ENCODE measurements around the gene PCDH11X. TPM values are rescaled to one million over a fixed set of nuclear protein-coding genes. Genes with fewer than 3 reads are reported as not detected.
"Not testable (repeated sequence)": the region's sequence is repeated elsewhere in the genome, so short reads cannot be mapped to it uniquely, and the experiment has no call there.

PCDH11X gene
- total RNA-seq, 1 donor: not detected

- DNase-seq (ENCODE audit: insufficient read length, low spot score, missing footprints): peak; percentile 13
- H3K79me2 ChIP-seq (ENCODE audit: insufficient read depth, low read length); H3K4me1 ChIP-seq (ENCODE audit: insufficient read depth, low read length); H2AFZ ChIP-seq (ENCODE audit: low read length); H3K4me2 ChIP-seq (ENCODE audit: insufficient read depth, low read length); H3K4me3 ChIP-seq (ENCODE audit: insufficient read depth, low read length); H3K27me3 ChIP-seq (ENCODE audit: insufficient read depth, low read length); H3K36me3 ChIP-seq (ENCODE audit: insufficient read depth, low read length); H4K20me1 ChIP-seq (ENCODE audit: insufficient read depth, low read length); H3K27ac ChIP-seq (ENCODE audit: low read depth, low read length); H3K9me3 ChIP-seq (ENCODE audit: low read depth, low read length): not testable (repeated sequence)
Measured at GRCh38 chrX:91781553-91782298, 2.6 kb downstream of the PCDH11X start.

- H4K20me1 ChIP-seq (ENCODE audit: insufficient read depth, low read length); DNase-seq (ENCODE audit: insufficient read length, low spot score, missing footprints); H3K4me2 ChIP-seq (ENCODE audit: insufficient read depth, low read length); H3K4me3 ChIP-seq (ENCODE audit: insufficient read depth, low read length); H3K36me3 ChIP-seq (ENCODE audit: insufficient read depth, low read length); H3K4me1 ChIP-seq (ENCODE audit: insufficient read depth, low read length); H3K79me2 ChIP-seq (ENCODE audit: insufficient read depth, low read length); H3K27ac ChIP-seq (ENCODE audit: low read depth, low read length); H3K9me3 ChIP-seq (ENCODE audit: low read depth, low read length); H2AFZ ChIP-seq (ENCODE audit: low read length); H3K27me3 ChIP-seq (ENCODE audit: insufficient read depth, low read length): not testable (repeated sequence)
Measured at GRCh38 chrX:91782825-91783224, 3.6 kb downstream of the PCDH11X start.

- H3K4me1 ChIP-seq (ENCODE audit: insufficient read depth, low read length); DNase-seq (ENCODE audit: insufficient read length, low spot score, missing footprints); H4K20me1 ChIP-seq (ENCODE audit: insufficient read depth, low read length); H3K27ac ChIP-seq (ENCODE audit: low read depth, low read length); H3K79me2 ChIP-seq (ENCODE audit: insufficient read depth, low read length); H3K9me3 ChIP-seq (ENCODE audit: low read depth, low read length); H3K27me3 ChIP-seq (ENCODE audit: insufficient read depth, low read length); H3K4me3 ChIP-seq (ENCODE audit: insufficient read depth, low read length); H3K36me3 ChIP-seq (ENCODE audit: insufficient read depth, low read length); H3K4me2 ChIP-seq (ENCODE audit: insufficient read depth, low read length); H2AFZ ChIP-seq (ENCODE audit: low read length): not testable (repeated sequence)
Measured at GRCh38 chrX:91817537-91817936, 38.4 kb downstream of the PCDH11X start.

- not testable (repeated sequence) for H3K27me3 ChIP-seq (ENCODE audit: insufficient read depth, low read length); H3K4me3 ChIP-seq (ENCODE audit: insufficient read depth, low read length); DNase-seq (ENCODE audit: insufficient read length, low spot score, missing footprints); H2AFZ ChIP-seq (ENCODE audit: low read length); H3K36me3 ChIP-seq (ENCODE audit: insufficient read depth, low read length); H3K27ac ChIP-seq (ENCODE audit: low read depth, low read length); H3K9me3 ChIP-seq (ENCODE audit: low read depth, low read length); H4K20me1 ChIP-seq (ENCODE audit: insufficient read depth, low read length); H3K4me2 ChIP-seq (ENCODE audit: insufficient read depth, low read length); H3K4me1 ChIP-seq (ENCODE audit: insufficient read depth, low read length); H3K79me2 ChIP-seq (ENCODE audit: insufficient read depth, low read length)
Measured at GRCh38 chrX:91825321-91825720, 46.1 kb downstream of the PCDH11X start.

Small RNA genes within 50 kb of the gene (small RNA-seq; reads per million reads assigned to genes)
- not detected for gene RNU2-26P
